K562 (cell line): ENCODE data around the gene SCRG1. TPM values are rescaled to one million over a fixed set of nuclear protein-coding genes. Genes with fewer than 3 reads are reported as not detected.

Source experiments
- ADNP ChIP-seq: fragments of 200-800 bp; sonication (Bioruptor generic); IDR thresholded peaks from 2 replicates; pipeline ENCODE4 v1.6.1; 2016; ENCODE audit warnings: missing genetic modification characterization, missing compliant biosample characterization
- BACH1 ChIP-seq: fragments of 200-800 bp; sonication (Bioruptor generic); IDR thresholded peaks from 2 replicates; pipeline ENCODE4 v1.6.1; 2016; ENCODE audit warnings: missing genetic modification characterization, missing compliant biosample characterization
- BRD9 ChIP-seq: fragments of 450-650 bp; IDR thresholded peaks from 2 replicates; pipeline ENCODE4 v1.6.1; 2018; ENCODE audit warnings: low read depth; ENCODE audit not compliant: partially characterized antibody
- CBFA2T3 ChIP-seq: fragments of 450-650 bp; IDR thresholded peaks from 2 replicates; pipeline ENCODE4 v1.6.1; 2017
- E2F6 ChIP-seq, 2 experiments: IDR thresholded peaks; 2 replicates each; pipeline ENCODE4 v1.6.1; 2011; ENCODE audit warnings: borderline replicate concordance in 1 of 2, control low read depth in 1 of 2, low read depth in 1 of 2, low read length in 1 of 2, mild to moderate bottlenecking in 1 of 2, mixed read lengths in 1 of 2, moderate library complexity in 1 of 2; ENCODE audit not compliant: insufficient read depth in 1 of 2, insufficient read length in 1 of 2, poor library complexity in 1 of 2, severe bottlenecking in 1 of 2; ENCODE audit errors: extremely low read depth in 1 of 2
- LCOR ChIP-seq: sonication (generic); formaldehyde crosslinking; IDR thresholded peaks from 2 replicates; pipeline ENCODE4 v1.8.0; 2022; ENCODE audit warnings: mild to moderate bottlenecking, missing genetic modification reagents
- MED1 ChIP-seq: sonication (generic); formaldehyde crosslinking; IDR thresholded peaks from 2 replicates; pipeline ENCODE4 v1.8.1; 2023; ENCODE audit warnings: missing genetic modification reagents, borderline replicate concordance
- MYBL2 ChIP-seq, 2 experiments: fragments of 450-650 bp in 1 of 2; sonication (generic) in 1 of 2; formaldehyde crosslinking in 1 of 2; IDR thresholded peaks; 2 replicates each; pipeline versions ENCODE4 v1.6.1 to v1.8.1; 2017 to 2022; ENCODE audit warnings: borderline replicate concordance in 1 of 2, inconsistent platforms in 1 of 2, low read depth in 1 of 2, mild to moderate bottlenecking in 1 of 2, missing genetic modification reagents in 1 of 2, moderate library complexity in 1 of 2
- POLR2AphosphoS5 ChIP-seq: IDR thresholded peaks from 2 replicates; pipeline ENCODE4 v1.6.1; 2011; ENCODE audit warnings: mild to moderate bottlenecking, low read depth, low read length, moderate library complexity; ENCODE audit not compliant: control insufficient read depth, insufficient read depth
- PRDM10 ChIP-seq: fragments of 450-650 bp; IDR thresholded peaks from 2 replicates; pipeline ENCODE4 v1.6.1; 2018; ENCODE audit not compliant: partially characterized antibody
- SMARCA5 ChIP-seq: fragments of 450-650 bp; IDR thresholded peaks from 2 replicates; pipeline ENCODE4 v1.6.1; 2016
- TFAP4 ChIP-seq: sonication (generic); formaldehyde crosslinking; IDR thresholded peaks from 2 replicates; pipeline ENCODE4 v1.8.0; 2022; ENCODE audit warnings: missing genetic modification reagents, mild to moderate bottlenecking, moderate library complexity, borderline replicate concordance
- XRCC3 ChIP-seq: fragments of 450-650 bp; IDR thresholded peaks from 2 replicates; pipeline ENCODE4 v1.6.1; 2017; ENCODE audit warnings: mild to moderate bottlenecking, moderate library complexity
- ZKSCAN8 ChIP-seq: fragments of 200-800 bp; sonication (Bioruptor generic); IDR thresholded peaks from 2 replicates; pipeline ENCODE4 v1.6.1; 2016; ENCODE audit warnings: missing genetic modification characterization, missing compliant biosample characterization
- ZNF239 ChIP-seq: fragments of 250-450 bp; sonication (Bioruptor Pico); IDR thresholded peaks from 2 replicates; pipeline ENCODE4 v1.4.0; 2020; ENCODE audit warnings: mild to moderate bottlenecking
- ZNF277 ChIP-seq: fragments of 250-450 bp; sonication (Bioruptor Pico); IDR thresholded peaks from 2 replicates; pipeline ENCODE4 v1.8.0; 2022; ENCODE audit warnings: inconsistent platforms, mild to moderate bottlenecking, moderate library complexity, borderline replicate concordance
- ZNF699 ChIP-seq: fragments of 250-450 bp; sonication (Bioruptor Pico); IDR thresholded peaks from 2 replicates; pipeline ENCODE4 v1.8.0; 2021; ENCODE audit warnings: mild to moderate bottlenecking, moderate library complexity; ENCODE audit not compliant: insufficient replicate concordance
- ZSCAN29 ChIP-seq: fragments of 450-650 bp; IDR thresholded peaks from 2 replicates; pipeline ENCODE4 v1.6.1; 2017
- polyA plus RNA-seq, 8 experiments: library from polyadenylated mRNA; depleted of rRNA in 4 of 8; stranded (reverse) in 5 of 8; unstranded in 3 of 8; fragments of >200 nt; fragmentation: Nextera tagmentation in 2 of 8; fragmentation: Illumina TruSeq in 1 of 8; extraction: Ambion mirVana in 2 of 8; extraction: Trizol in 1 of 8; gene quantifications; 2 replicates each; pipeline versions ENCODE4 v1.2.1 to v1.2.3, GENCODE V29; 2011 to 2014; ENCODE audit warnings: inconsistent platforms in 1 of 8, missing spikeins in 1 of 8
- total RNA-seq, 7 experiments: library from RNA; depleted of rRNA in 6 of 7; stranded (reverse); fragments of >200 nt in 6 of 7; fragmentation: Illumina TruSeq in 2 of 7; extraction: Trizol in 2 of 7; gene quantifications; 2 replicates each; pipeline versions ENCODE4 v1.2.1 to v1.2.3, GENCODE V29; 2011 to 2021; ENCODE audit warnings: low replicate concordance in 1 of 7

The SCRG1 gene
- total and polyA plus RNA-seq, 9 of the 15 experiments (the other 6 are each of a cell fraction or from before 2014, with no cell fraction given) = 0.01 TPM; not detected in 7

GRCh38 chr4:173334891-173335752 lies 63.8 kb downstream of the SCRG1 start (continued):
- TF ChIP-seq TFAP4 (CRISPR knock-in tag) (no peak; the same call in 1 of the 2 replicates), ZNF699 (CRISPR knock-in tag) (no peak), SMARCA5 (no peak), ADNP (tag) (no peak), CBFA2T3 (no peak), MYBL2 (IDR thresholded peaks at IDR 0.05; ENCODE audit: low read depth) (no peak), MYBL2 (CRISPR knock-in tag; IDR thresholded peaks at IDR 0.05; ENCODE audit: borderline replicate concordance) (no peak), ZNF277 (CRISPR knock-in tag) (no peak), E2F6 (IDR thresholded peaks at IDR 0.05; ENCODE audit: borderline replicate concordance in 1 of 2, extremely low read depth in 1 of 2, insufficient read depth in 1 of 2, insufficient read length in 1 of 2, low read depth in 1 of 2, low read length in 1 of 2, poor library complexity in 1 of 2, severe bottlenecking in 1 of 2) (peak; percentile 55 to 70), XRCC3 (no peak), ZNF239 (CRISPR knock-in tag) (no peak), PRDM10 (peak; percentile 23), MED1 (CRISPR knock-in tag) (no peak), BACH1 (tag) (no peak), ZKSCAN8 (CRISPR knock-in tag) (no peak), LCOR (CRISPR knock-in tag) (no peak), BRD9 (peak; percentile 47), ZSCAN29 (no peak), POLR2AphosphoS5 (peak; percentile 88)
